Measurements from ENCODE around the gene BLOC1S2. TPM values are rescaled to one million over a fixed set of nuclear protein-coding genes. Genes with fewer than 3 reads are reported as not detected.
"Not testable (repeated sequence)": the region's sequence is repeated elsewhere in the genome, so short reads cannot be mapped to it uniquely, and the experiment has no call there.

The BLOC1S2 gene
- total RNA-seq, 1 donor = 46.3 TPM

DNA sequence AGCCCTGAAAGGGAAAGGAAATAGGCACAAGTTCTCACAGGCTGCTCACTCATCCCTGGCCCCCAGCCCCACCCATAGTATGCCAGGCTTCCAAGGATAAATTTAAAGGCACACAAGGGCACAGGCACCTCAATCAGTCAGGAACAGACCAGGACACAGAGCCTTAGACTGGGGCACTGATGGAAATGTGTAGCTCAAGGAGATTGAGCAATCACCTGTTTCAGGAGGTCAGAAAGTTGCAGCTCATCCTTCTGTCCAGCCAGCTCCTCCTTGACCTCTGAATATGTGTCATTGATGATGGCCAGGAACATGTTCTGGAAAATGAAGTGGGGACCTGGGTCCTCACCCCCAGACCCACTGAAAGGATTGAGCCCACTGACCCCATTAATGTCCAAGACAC, 6.6 kb upstream of the BLOC1S2 start:
- Histone ChIP-seq H3K36me3 (ENCODE audit: insufficient read depth, low read length) (no peaks in the 10 kb centered on the region), H4K20me1 (ENCODE audit: insufficient read depth, low read length) (no peaks in the 10 kb centered on the region), H3K27me3 (ENCODE audit: insufficient read depth, low read length) (peaks cover 43% of the 10 kb centered on the region), H2AFZ (ENCODE audit: low read length) (no peak overlapping the region), H3K27ac (ENCODE audit: low read depth, low read length) (no peak overlapping the region), H3K9me3 (ENCODE audit: low read depth, low read length) (no peaks in the 10 kb centered on the region), H3K4me2 (ENCODE audit: insufficient read depth, low read length) (no peak overlapping the region), H3K79me2 (ENCODE audit: insufficient read depth, low read length) (no peaks in the 10 kb centered on the region), H3K4me3 (ENCODE audit: insufficient read depth, low read length) (no peak overlapping the region), H3K4me1 (ENCODE audit: insufficient read depth, low read length) (no peaks in the 10 kb centered on the region)
- TF ChIP-seq, protein P1, sequence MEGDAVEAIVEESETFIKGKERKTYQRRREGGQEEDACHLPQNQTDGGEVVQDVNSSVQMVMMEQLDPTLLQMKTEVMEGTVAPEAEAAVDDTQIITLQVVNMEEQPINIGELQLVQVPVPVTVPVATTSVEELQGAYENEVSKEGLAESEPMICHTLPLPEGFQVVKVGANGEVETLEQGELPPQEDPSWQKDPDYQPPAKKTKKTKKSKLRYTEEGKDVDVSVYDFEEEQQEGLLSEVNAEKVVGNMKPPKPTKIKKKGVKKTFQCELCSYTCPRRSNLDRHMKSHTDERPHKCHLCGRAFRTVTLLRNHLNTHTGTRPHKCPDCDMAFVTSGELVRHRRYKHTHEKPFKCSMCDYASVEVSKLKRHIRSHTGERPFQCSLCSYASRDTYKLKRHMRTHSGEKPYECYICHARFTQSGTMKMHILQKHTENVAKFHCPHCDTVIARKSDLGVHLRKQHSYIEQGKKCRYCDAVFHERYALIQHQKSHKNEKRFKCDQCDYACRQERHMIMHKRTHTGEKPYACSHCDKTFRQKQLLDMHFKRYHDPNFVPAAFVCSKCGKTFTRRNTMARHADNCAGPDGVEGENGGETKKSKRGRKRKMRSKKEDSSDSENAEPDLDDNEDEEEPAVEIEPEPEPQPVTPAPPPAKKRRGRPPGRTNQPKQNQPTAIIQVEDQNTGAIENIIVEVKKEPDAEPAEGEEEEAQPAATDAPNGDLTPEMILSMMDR (IDR thresholded peaks at IDR 0.05; ENCODE audit: extremely low read depth, low read depth, low read length) = no peak
- DNase-seq (ENCODE audit: insufficient read length, low spot score, missing footprints) = no peak

DNA sequence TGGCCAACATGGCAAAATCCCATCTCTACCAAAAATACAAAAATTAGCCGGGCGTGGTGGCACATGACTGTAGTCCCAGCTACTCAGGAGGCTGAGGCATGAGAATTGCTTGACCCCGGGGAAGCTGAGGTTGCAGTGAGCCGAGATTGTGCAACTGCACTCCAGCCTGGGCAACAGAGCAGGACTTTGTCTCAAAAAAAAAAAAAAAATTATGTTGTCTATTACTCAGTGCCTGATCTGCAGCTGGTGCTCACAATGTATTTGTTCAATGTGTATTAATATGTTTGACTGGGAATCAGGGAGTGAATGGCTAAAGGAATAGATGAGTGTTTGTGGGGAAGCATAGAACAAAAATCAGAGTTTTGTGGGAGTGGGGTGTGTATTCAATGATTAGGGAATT, 5.8 kb upstream of the BLOC1S2 start:
- not testable (repeated sequence) for H3K4me3 ChIP-seq (ENCODE audit: insufficient read depth, low read length); H3K79me2 ChIP-seq (ENCODE audit: insufficient read depth, low read length); H3K4me2 ChIP-seq (ENCODE audit: insufficient read depth, low read length); H4K20me1 ChIP-seq (ENCODE audit: insufficient read depth, low read length); H3K9me3 ChIP-seq (ENCODE audit: low read depth, low read length); H3K4me1 ChIP-seq (ENCODE audit: insufficient read depth, low read length); DNase-seq (ENCODE audit: insufficient read length, low spot score, missing footprints); H3K36me3 ChIP-seq (ENCODE audit: insufficient read depth, low read length); H3K27ac ChIP-seq (ENCODE audit: low read depth, low read length); H2AFZ ChIP-seq (ENCODE audit: low read length)
- peaks cover 37% of the 10 kb centered on the region for H3K27me3 ChIP-seq (ENCODE audit: insufficient read depth, low read length)

DNA sequence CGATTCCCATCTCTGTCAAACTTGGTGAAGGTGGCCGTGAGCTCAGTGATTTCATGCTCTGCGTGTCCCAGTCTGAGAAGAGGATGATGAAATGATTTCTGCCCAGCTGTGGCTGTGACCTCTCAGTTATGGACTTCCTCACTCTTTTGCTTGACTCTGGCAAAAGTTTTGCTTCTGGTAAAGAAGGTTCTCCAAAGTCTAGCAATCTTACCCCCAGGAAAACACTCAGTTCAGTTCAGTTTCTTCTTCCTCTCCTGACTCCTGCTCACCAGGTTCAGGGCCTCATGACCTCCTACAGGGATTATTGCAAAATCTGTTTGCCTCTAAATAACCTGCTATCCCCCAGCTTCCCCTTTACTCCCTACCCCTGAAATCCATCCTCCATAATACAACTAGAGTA, 4.9 kb upstream of the BLOC1S2 start:
- Histone ChIP-seq H3K27me3 (ENCODE audit: insufficient read depth, low read length) (peaks cover 28% of the 10 kb centered on the region), H4K20me1 (ENCODE audit: insufficient read depth, low read length) (no peaks in the 10 kb centered on the region), H3K36me3 (ENCODE audit: insufficient read depth, low read length) (no peaks in the 10 kb centered on the region), H3K4me1 (ENCODE audit: insufficient read depth, low read length) (peaks cover 7% of the 10 kb centered on the region), H3K79me2 (ENCODE audit: insufficient read depth, low read length) (no peaks in the 10 kb centered on the region), H2AFZ (ENCODE audit: low read length) (no peak overlapping the region), H3K27ac (ENCODE audit: low read depth, low read length) (no peak overlapping the region), H3K4me2 (ENCODE audit: insufficient read depth, low read length) (no peak overlapping the region), H3K9me3 (ENCODE audit: low read depth, low read length) (no peaks in the 10 kb centered on the region), H3K4me3 (ENCODE audit: insufficient read depth, low read length) (no peak overlapping the region)
- TF ChIP-seq, protein P1 (IDR thresholded peaks at IDR 0.05; ENCODE audit: extremely low read depth, low read depth, low read length) = no peak
- no peak for DNase-seq (ENCODE audit: insufficient read length, low spot score, missing footprints)

DNA sequence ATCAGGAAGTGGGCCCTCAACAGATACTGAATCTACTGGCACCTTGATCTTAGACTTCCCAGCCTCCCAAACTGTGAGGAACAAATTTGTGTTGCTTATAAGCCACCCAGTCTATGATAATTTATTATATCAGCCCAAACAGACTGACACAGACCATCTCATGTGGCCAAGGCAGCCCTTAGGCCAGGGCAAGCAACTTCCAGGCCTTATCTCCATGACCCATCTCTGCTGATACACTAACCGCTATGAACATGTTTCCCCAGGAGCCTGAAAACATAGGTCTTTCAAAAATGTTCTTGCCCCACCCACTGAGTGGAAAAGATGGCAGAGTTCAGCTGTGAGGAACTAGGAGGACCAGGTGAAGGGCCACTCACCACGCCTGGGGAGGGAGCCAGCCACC, 3.2 kb upstream of the BLOC1S2 start:
- Histone ChIP-seq H3K36me3 (ENCODE audit: insufficient read depth, low read length) (no peaks in the 10 kb centered on the region), H3K4me2 (ENCODE audit: insufficient read depth, low read length) (no peak overlapping the region), H3K4me1 (ENCODE audit: insufficient read depth, low read length) (peaks cover 18% of the 10 kb centered on the region), H3K27me3 (ENCODE audit: insufficient read depth, low read length) (peaks cover 23% of the 10 kb centered on the region), H4K20me1 (ENCODE audit: insufficient read depth, low read length) (no peaks in the 10 kb centered on the region), H3K9me3 (ENCODE audit: low read depth, low read length) (no peaks in the 10 kb centered on the region), H2AFZ (ENCODE audit: low read length) (no peak overlapping the region), H3K27ac (ENCODE audit: low read depth, low read length) (no peak overlapping the region), H3K4me3 (ENCODE audit: insufficient read depth, low read length) (no peak overlapping the region), H3K79me2 (ENCODE audit: insufficient read depth, low read length) (peaks cover 11% of the 10 kb centered on the region)
- TF ChIP-seq, protein P1 (IDR thresholded peaks at IDR 0.05; ENCODE audit: extremely low read depth, low read depth, low read length) = no peak
- DNase-seq (ENCODE audit: insufficient read length, low spot score, missing footprints) = no peak
